ENCODE measurements around the gene CTU2.

Gene CTU2

DNA sequence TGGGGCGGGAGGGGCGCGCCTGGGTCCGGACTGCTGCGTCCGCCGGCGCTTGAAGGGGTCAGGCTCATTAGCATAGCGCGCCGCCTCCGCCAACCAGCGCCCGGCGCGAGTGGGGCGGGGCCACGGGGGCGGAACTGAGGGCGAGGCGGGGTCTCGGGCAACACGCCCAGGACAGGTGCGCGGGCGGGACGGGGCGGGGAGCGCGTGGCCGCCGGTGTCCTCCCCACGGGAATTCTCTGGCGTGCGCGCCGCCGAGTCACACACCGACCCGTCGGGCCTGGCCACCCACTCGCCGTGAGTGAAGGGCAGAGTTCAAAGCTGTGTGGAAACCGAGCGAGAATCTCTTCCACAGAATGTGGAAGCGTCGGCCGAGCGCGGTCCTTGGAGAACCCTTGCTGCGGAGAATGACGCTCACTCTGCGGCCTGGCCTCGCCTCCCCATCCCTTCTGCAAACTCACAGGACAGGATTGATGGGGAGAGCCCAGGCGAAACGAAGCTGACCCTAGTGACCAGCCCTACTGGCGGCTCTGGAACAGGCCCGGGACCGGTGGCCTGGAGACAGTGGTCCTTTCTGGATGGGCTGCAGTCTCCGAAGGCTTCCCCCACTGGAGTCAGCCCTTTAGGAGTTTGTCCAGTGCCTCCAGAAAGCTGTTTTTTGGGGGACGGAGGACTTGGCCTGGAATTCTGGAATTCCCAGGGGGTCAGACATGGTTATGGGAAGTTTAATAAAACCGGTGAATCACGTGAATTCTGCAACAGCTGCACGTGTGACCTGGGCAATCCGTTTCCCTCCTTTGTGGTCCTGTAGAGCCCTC lies 19.7 kb upstream of the CTU2 start, which contains the start of gene SNAI3:
SNAI3 (minus strand) TSS at position 69 of the 815 bp plus-strand sequence. CDS start 101 bp downstream, outside the sequence.
- H3K27ac Mint-ChIP-seq: peak within 1 kb of the TSS; percentile 44 to 73
- H3K4me3 Mint-ChIP-seq: peak within 1 kb of the TSS; percentile 79 to 82
- ATAC-seq (replicated peaks) (peak; percentile 75), DNase-seq (peak; percentile 73 to 78 (median 77))
- no peaks in the 10 kb centered on the region for H3K27me3 Mint-ChIP-seq
- H3K9me3 Mint-ChIP-seq: no peaks in the 10 kb centered on the region
- H3K4me1 Mint-ChIP-seq (ENCODE audit: low read depth in 2 of 2): peaks cover 17 to 29% of the 10 kb centered on the region in 2 donors
- peaks cover 31% of the 10 kb centered on the region for H3K36me3 Mint-ChIP-seq (ENCODE audit: insufficient read depth)

DNA sequence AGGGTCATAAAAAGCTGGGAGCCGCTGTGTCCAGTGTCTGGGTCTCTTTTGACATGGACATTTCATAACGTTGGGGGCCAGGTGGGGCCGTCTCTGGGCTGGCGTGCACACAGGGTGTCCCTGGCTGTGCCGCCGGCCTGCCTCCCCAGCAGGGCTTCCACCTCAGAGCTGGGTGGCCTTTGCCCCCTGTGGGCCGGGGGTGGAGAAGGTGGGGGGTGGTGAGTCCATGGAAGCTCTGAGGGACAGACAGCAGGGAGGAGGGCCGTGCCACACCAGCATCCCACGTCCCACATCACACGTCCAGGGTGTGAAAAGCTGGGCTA lies 19.1 kb upstream of the CTU2 start:
- Mint-ChIP-seq H3K4me1 (ENCODE audit: low read depth in 2 of 2) (peaks cover 11 to 28% of the 10 kb centered on the region in 2 donors), H3K36me3 (ENCODE audit: insufficient read depth) (peaks cover 30% of the 10 kb centered on the region), H3K27ac (peak overlapping the region in 1 of 2 donors; percentile 26), H3K9me3 (no peaks in the 10 kb centered on the region), H3K4me3 (peak overlapping the region in 1 of 2 donors; percentile 82), H3K27me3 (no peaks in the 10 kb centered on the region)
- DNase-seq (no peak), ATAC-seq (replicated peaks) (no peak)

DNA sequence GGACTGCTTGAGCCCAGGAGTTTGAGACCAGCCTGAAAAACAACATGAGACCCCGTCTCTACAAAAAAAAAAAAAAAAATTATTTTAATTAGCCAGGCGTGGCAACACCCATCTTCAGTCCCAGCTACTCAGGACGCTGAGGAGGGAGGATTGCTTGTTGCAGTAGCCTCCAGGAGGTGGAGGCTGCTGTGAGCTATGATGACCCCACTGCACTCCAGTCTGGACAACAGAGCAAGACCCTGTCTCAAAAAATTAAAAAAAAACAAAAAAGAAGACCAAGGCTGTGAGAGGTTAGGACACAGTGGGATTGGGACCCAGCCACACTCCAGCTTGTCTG lies 18.7 kb upstream of the CTU2 start:
- DNase-seq (no peak), ATAC-seq (replicated peaks) (no peak)
- Mint-ChIP-seq H3K27me3 (no peaks in the 10 kb centered on the region), H3K36me3 (ENCODE audit: insufficient read depth) (peaks cover 34% of the 10 kb centered on the region), H3K9me3 (no peaks in the 10 kb centered on the region), H3K4me1 (ENCODE audit: low read depth in 2 of 2) (peaks cover 7 to 29% of the 10 kb centered on the region in 2 donors), H3K27ac (no peak overlapping the region), H3K4me3 (peak overlapping the region in 1 of 2 donors; percentile 14)

GRCh38 chr16:88688013-88688778 lies 18.1 kb upstream of the CTU2 start:
- ATAC-seq (replicated peaks): no peak
- H3K27me3 Mint-ChIP-seq: no peaks in the 10 kb centered on the region
- no peak overlapping the region for H3K27ac Mint-ChIP-seq
- peaks cover 7 to 31% of the 10 kb centered on the region in 2 donors for H3K4me1 Mint-ChIP-seq (ENCODE audit: low read depth in 2 of 2)
- no peaks in the 10 kb centered on the region for H3K9me3 Mint-ChIP-seq
- H3K4me3 Mint-ChIP-seq: peak overlapping the region in 1 of 2 donors; percentile 14
- H3K36me3 Mint-ChIP-seq (ENCODE audit: insufficient read depth): peaks cover 32% of the 10 kb centered on the region
- no peak for DNase-seq

DNA sequence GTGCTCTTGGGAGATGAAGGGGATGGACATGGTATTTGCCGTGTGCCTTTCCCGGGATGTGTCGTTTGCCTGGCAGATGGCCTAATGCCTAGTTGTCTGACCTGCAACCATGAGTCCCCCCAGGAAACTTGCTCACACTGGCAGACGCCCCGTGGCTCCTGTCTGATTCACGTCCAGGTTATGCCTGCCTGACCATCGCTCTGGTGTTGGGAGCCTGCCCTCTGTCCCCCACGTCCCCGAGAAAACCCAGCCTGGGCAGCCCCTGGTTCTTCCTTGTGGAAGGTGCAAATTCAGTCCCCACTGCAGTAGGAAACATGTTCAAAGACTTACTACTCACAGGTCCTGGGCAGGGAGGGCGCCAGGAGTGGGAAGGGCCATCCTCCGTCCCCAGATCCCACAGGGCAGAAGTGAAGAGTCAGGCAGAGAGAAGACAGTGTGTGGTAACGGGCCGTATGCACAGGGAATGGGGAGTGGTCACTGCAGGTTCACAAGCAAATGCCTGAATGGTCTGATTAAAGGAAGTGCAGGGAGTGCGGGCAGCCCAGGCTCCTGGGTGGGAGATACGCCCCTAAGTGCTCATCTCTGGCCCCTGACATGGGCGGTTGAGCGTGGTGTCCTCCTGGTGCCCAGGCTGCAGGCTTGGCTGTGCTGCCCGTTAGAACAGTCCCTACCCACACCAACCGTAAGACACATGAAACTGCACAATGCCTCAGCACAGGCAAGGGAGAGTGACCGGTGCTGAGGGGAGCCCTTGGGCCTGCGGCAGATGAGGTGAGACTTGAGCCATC lies 15.8 kb upstream of the CTU2 start:
- Mint-ChIP-seq H3K9me3 (no peaks in the 10 kb centered on the region), H3K36me3 (ENCODE audit: insufficient read depth) (peaks cover 49% of the 10 kb centered on the region), H3K4me3 (peak overlapping the region in 1 of 2 donors; percentile 62), H3K4me1 (ENCODE audit: low read depth in 2 of 2) (peaks cover 7 to 32% of the 10 kb centered on the region in 2 donors), H3K27ac (peak overlapping the region in 1 of 2 donors; percentile 35), H3K27me3 (no peaks in the 10 kb centered on the region)
- DNase-seq (no peak), ATAC-seq (replicated peaks) (no peak)

DNA sequence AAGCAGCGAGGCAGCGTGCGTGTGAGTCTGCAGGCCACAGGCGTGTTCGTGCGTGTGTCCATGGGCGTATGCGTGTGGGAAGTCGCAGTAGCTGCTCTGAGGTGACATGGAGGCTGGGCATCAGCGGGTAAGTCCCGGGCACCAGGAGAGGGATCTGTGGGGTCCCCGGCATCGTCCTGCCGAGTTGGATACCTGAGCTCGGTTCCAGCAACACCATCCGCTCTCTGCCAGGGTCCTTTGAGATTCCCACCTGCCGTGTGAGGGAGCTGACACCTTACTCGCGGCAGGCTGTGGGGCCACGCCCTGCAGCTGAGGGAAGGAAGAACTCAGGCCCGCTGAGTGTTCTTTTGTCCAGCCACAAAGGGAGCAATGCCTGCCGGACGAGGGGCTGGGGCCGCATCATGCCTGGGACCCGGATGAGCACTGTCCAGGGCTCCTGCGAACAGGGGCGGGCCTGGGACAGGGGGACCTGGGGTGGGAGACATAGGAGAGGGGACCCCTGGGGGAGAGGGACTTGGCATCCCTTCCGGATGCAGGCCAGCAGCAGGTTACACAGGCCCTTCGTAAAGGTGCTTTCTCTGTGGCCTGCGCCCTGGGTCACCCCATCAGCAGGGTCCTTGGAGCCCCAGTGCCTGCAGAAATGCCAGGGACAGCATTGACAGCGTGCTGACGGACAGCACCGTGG lies 15.0 kb upstream of the CTU2 start:
- H3K4me1 Mint-ChIP-seq (ENCODE audit: low read depth in 2 of 2): peaks cover 7 to 32% of the 10 kb centered on the region in 2 donors
- no peak for ATAC-seq (replicated peaks)
- no peaks in the 10 kb centered on the region for H3K9me3 Mint-ChIP-seq
- H3K27ac Mint-ChIP-seq: no peak overlapping the region
- peak overlapping the region; percentile 38 to 64 for H3K4me3 Mint-ChIP-seq
- peaks cover 50% of the 10 kb centered on the region for H3K36me3 Mint-ChIP-seq (ENCODE audit: insufficient read depth)
- no peak for DNase-seq
- no peaks in the 10 kb centered on the region for H3K27me3 Mint-ChIP-seq

- Mint-ChIP-seq H3K4me3 (peak overlapping the region; percentile 38 to 64), H3K36me3 (ENCODE audit: insufficient read depth) (peaks cover 54% of the 10 kb centered on the region), H3K27me3 (no peaks in the 10 kb centered on the region), H3K27ac (peak overlapping the region in 1 of 2 donors; percentile 38), H3K9me3 (no peaks in the 10 kb centered on the region), H3K4me1 (ENCODE audit: low read depth in 2 of 2) (peaks cover 7 to 32% of the 10 kb centered on the region in 2 donors)
- no peak for DNase-seq
- ATAC-seq (replicated peaks): peak; percentile 48
These were observed 14.3 kb upstream of the CTU2 start for GRCh38 chr16:88691924-88692560.

- peaks cover 7 to 35% of the 10 kb centered on the region in 2 donors for H3K4me1 Mint-ChIP-seq (ENCODE audit: low read depth in 2 of 2)
- H3K36me3 Mint-ChIP-seq (ENCODE audit: insufficient read depth): peaks cover 57% of the 10 kb centered on the region
- peak; percentile 41 for ATAC-seq (replicated peaks)
- H3K4me3 Mint-ChIP-seq: peak overlapping the region in 1 of 2 donors; percentile 64
- H3K27me3 Mint-ChIP-seq: no peaks in the 10 kb centered on the region
- H3K27ac Mint-ChIP-seq: peak overlapping the region in 1 of 2 donors; percentile 38
- no peak for DNase-seq
- no peaks in the 10 kb centered on the region for H3K9me3 Mint-ChIP-seq
These were observed 13.4 kb upstream of the CTU2 start for GRCh38 chr16:88692861-88693260.

- no peaks in the 10 kb centered on the region for H3K27me3 Mint-ChIP-seq
- H3K4me1 Mint-ChIP-seq (ENCODE audit: low read depth in 2 of 2): peaks cover 7 to 37% of the 10 kb centered on the region in 2 donors
- peaks cover 57% of the 10 kb centered on the region for H3K36me3 Mint-ChIP-seq (ENCODE audit: insufficient read depth)
- H3K4me3 Mint-ChIP-seq: peak overlapping the region in 1 of 2 donors; percentile 14
- H3K27ac Mint-ChIP-seq: peak overlapping the region in 1 of 2 donors; percentile 90
- H3K9me3 Mint-ChIP-seq: no peaks in the 10 kb centered on the region
- no peak for ATAC-seq (replicated peaks)
- DNase-seq: no peak
These were observed 12.7 kb upstream of the CTU2 start for GRCh38 chr16:88693420-88694177.

DNA sequence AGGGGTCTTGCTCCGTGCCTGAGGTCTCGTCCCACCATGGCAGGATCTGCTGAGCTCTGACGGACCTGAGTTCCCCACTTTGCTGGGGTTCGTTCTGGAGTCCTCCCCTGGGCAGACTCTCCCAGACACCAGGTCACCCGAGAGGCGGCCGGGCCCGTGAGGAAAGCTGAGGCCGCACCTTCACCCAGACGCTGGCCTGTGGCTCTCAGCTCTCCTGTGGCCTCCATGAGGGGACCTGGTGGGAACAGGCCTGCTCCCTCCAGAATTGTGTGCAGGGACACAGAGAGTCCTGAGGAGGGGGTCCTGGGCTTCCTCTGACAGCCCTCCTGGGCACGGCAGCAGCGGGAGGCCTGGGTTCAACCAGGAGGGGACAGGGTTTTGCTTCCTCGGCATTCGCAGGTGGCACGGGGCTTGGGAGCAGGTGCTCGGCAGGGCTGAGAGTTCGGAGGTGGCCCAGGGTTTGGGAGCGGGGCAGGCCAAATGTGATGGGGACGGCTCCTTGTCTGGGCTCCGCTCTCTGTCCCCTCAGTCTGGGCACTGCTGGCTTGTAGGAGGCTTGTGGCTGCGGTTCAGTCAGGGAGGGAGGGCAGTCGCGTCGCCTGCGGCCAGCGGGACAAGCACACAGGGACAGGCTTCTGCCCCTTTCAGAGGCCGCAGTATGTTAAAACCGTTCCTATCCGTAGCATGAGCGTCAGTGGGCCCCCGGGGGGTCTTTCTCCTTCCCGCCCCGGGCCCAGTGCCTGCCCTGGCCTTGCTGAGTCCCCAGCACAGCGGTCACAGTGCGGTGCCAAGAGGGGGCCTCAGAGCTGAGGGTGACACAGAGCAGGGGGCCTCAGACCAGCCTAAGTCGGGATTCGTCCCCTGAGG lies 11.8 kb upstream of the CTU2 start:
- Mint-ChIP-seq H3K27ac (peak overlapping the region in 1 of 2 donors; percentile 90), H3K9me3 (no peaks in the 10 kb centered on the region), H3K4me1 (ENCODE audit: low read depth in 2 of 2) (peaks cover 7 to 38% of the 10 kb centered on the region in 2 donors), H3K36me3 (ENCODE audit: insufficient read depth) (peaks cover 64% of the 10 kb centered on the region), H3K4me3 (peak overlapping the region in 1 of 2 donors; percentile 14), H3K27me3 (no peaks in the 10 kb centered on the region)
- ATAC-seq (replicated peaks) (no peak), DNase-seq (no peak)

GRCh38 chr16:88695218-88695617 lies 11.1 kb upstream of the CTU2 start:
- H3K4me3 Mint-ChIP-seq: no peak overlapping the region

More at GRCh38 chr16:88695218-88695617, 11.1 kb upstream of the CTU2 start:
- no peak for DNase-seq
- H3K27ac Mint-ChIP-seq: peak overlapping the region in 1 of 2 donors; percentile 90
- no peak for ATAC-seq (replicated peaks)
- H3K36me3 Mint-ChIP-seq (ENCODE audit: insufficient read depth): peaks cover 69% of the 10 kb centered on the region
- no peaks in the 10 kb centered on the region for H3K9me3 Mint-ChIP-seq
- H3K27me3 Mint-ChIP-seq: no peaks in the 10 kb centered on the region
- H3K4me1 Mint-ChIP-seq (ENCODE audit: low read depth in 2 of 2): peaks cover 7 to 46% of the 10 kb centered on the region in 2 donors

Measured in effector memory CD8-positive, alpha-beta T cell (primary cell).